ENCODE results near the gene PRKAG2.

DNA sequence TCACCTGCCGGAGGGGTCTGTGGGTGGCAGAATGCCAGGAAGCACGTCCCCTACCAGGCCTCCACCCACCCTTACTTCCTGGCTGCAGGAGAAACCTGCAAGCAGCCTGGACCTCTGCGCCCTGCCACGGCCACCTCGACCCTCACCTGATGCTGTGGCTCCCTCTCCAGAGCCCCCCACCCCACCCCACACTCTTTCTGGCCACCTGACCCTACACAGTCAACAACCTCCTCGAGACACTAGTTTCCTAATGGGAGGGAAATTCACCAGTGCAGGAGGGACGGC, 91.3 kb downstream of the PRKAG2 start:
- TF ChIP-seq, protein P1, sequence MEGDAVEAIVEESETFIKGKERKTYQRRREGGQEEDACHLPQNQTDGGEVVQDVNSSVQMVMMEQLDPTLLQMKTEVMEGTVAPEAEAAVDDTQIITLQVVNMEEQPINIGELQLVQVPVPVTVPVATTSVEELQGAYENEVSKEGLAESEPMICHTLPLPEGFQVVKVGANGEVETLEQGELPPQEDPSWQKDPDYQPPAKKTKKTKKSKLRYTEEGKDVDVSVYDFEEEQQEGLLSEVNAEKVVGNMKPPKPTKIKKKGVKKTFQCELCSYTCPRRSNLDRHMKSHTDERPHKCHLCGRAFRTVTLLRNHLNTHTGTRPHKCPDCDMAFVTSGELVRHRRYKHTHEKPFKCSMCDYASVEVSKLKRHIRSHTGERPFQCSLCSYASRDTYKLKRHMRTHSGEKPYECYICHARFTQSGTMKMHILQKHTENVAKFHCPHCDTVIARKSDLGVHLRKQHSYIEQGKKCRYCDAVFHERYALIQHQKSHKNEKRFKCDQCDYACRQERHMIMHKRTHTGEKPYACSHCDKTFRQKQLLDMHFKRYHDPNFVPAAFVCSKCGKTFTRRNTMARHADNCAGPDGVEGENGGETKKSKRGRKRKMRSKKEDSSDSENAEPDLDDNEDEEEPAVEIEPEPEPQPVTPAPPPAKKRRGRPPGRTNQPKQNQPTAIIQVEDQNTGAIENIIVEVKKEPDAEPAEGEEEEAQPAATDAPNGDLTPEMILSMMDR (IDR thresholded peaks at IDR 0.05), result no peak
- TF ChIP-seq POLR2AphosphoS5 (IDR thresholded peaks at IDR 0.05) (no peak), POLR2A (IDR thresholded peaks at IDR 0.05) (no peak)

Measured in transverse colon (tissue), 4 donors.